Pancreas (tissue), 10 donors: ENCODE results near the gene ZNF672. TPM values are rescaled to one million over a fixed set of nuclear protein-coding genes. Genes with fewer than 3 reads are reported as not detected.

Experiments
- ATAC-seq, 4 donors: fragments of 200-7000 bp; cut with Tn5 transposase; one replicate each; pipeline versions ENCODE4 v1.8.0 to v1.9.1; 2020; ENCODE audit warnings: mild to moderate bottlenecking in 4 of 4, moderate library complexity in 4 of 4
- DNase-seq, 6 donors: peaks; one replicate each; pipeline ENCODE4 v3.0.0-alpha.2; 2020
- FAIRE-seq: peaks from 2 replicates; lab custom pipeline; 2012; peaks lifted over from hg19 to GRCh38; lab: Jason Lieb, UNC
- H3K27ac ChIP-seq, 4 donors: fragments of 200-600 bp; sonication (generic); 1 replicate in 3 of 4; 2 replicates in 1 of 4; pipeline versions ENCODE4 v1.5.0 to v1.8.0; 2020
- H3K27me3 ChIP-seq, 4 donors: fragments of 200-600 bp; one replicate each; pipeline ENCODE4 v1.8.0; 2021
- H3K36me3 ChIP-seq, 3 donors: fragments of 200-600 bp; sonication (generic) in 1 of 3; one replicate each; pipeline versions ENCODE4 v1.5.0 to v1.8.0; 2020 to 2021
- H3K4me1 ChIP-seq, 3 donors: fragments of 200-600 bp; one replicate each; pipeline ENCODE4 v1.8.0; 2021
- H3K4me3 ChIP-seq, 4 donors: fragments of 200-600 bp; sonication (generic) in 2 of 4; one replicate each; pipeline versions ENCODE4 v1.5.0 to v1.8.0; 2020 to 2021
- H3K9me3 ChIP-seq, 4 donors: fragments of 200-600 bp; one replicate each; pipeline ENCODE4 v1.8.0; 2021
- CTCF ChIP-seq, 4 donors: fragments of 200-600 bp; sonication (generic) in 3 of 4; IDR thresholded peaks; one replicate each; pipeline versions ENCODE4 v1.5.0 to v1.8.0; 2021; ENCODE audit warnings: antibody characterized with exemption in 4 of 4
- WGBS, 2 donors: extraction: QIAGEN DNeasy Blood & Tissue Kit; methylation state at CpG; one replicate each; pipeline ENCODE4 v1.1.7; 2013; 5-methylcytosine and 5-hydroxymethylcytosine counted together
- intact Hi-C, 3 donors: fragments of 100-400 bp; cut with DNase I; formaldehyde crosslinking; loops; one replicate each; pipeline versions ENCODE4 v1.11.1 to v1.14.2; 2022
- polyA plus RNA-seq, 2 donors: library from polyadenylated mRNA; stranded (reverse); fragments of 200-250 nt; gene quantifications; one replicate each; pipeline ENCODE4 v1.2.3, GENCODE V29; 2013
- total RNA-seq, 6 donors: library from RNA; stranded (reverse); fragmentation: NEBNext Ultra II Directional in 4 of 6; extraction: Animal tissue kit (Norgen Biotek cat#: 25700) in 4 of 6; gene quantifications; one replicate each; pipeline versions ENCODE4 v1.2.1 to v1.2.4, GENCODE V29; 2021 to 2023
- donor health status: healthy with polysubstance abuse.
- donor health status: DM: no; HTN: no; CAD: no; lungs with moderate emphysema.
- donor health status: DM: no; HTN: no; CAD: no.
- donor health status: control.
- donor health status: control.
- donor health status: Bipolar disorder and iron deficiency.
- donor health status: DM: yes; HTN: yes; CAD: no.
- donor health status: DM: no; HTN: no; CAD: no.
- donor health status: DM: no; HTN: no; CAD: no.
- donor health status: DM: yes; HTN: yes; CAD: no.

Gene ZNF672
- total and polyA plus RNA-seq, 8 donors, result 9.7 to 22.6 (median 15.1) TPM

GRCh38 chr1:248840946-248841345, 2.9 kb downstream of the ZNF672 start:
- no peak for ATAC-seq
- no peak for FAIRE-seq
- Histone ChIP-seq H3K36me3 (peaks cover 0 to 14% (median 0%) of the 10 kb centered on the region in 3 donors), H3K4me3 (no peak overlapping the region), H3K9me3 (no peaks in the 10 kb centered on the region), H3K27me3 (no peaks in the 10 kb centered on the region), H3K4me1 (peaks cover 5 to 17% (median 6%) of the 10 kb centered on the region in 3 donors), H3K27ac (no peak overlapping the region)
- 85 to 90% methylated on average over 4 of the region's 4 CpGs for WGBS, 2 donors
- DNase-seq, result no peak
- intact Hi-C loops, result no loop called here
- TF ChIP-seq CTCF (IDR thresholded peaks at IDR 0.05), result no peak

GRCh38 chr1:248841702-248842395, 3.8 kb downstream of the ZNF672 start:
- H3K27ac ChIP-seq, result no peak overlapping the region
- H3K27me3 ChIP-seq, result no peaks in the 10 kb centered on the region
- no peaks in the 10 kb centered on the region for H3K9me3 ChIP-seq
- H3K4me3 ChIP-seq, result no peak overlapping the region
- intact Hi-C loops, result no loop called here
- FAIRE-seq (no peak), ATAC-seq (no peak), DNase-seq (peak in 1 of 6 donors; percentile 46)
- peaks cover 0 to 22% (median 4%) of the 10 kb centered on the region in 3 donors for H3K36me3 ChIP-seq
- no peak for TF ChIP-seq CTCF (IDR thresholded peaks at IDR 0.05)
- peaks cover 5 to 17% (median 6%) of the 10 kb centered on the region in 3 donors for H3K4me1 ChIP-seq
- 57 to 62% methylated on average over 12 of the region's 12 CpGs for WGBS, 2 donors

- Histone ChIP-seq H3K27me3 (no peaks in the 10 kb centered on the region), H3K4me3 (no peak overlapping the region), H3K36me3 (peaks cover 1 to 32% (median 14%) of the 10 kb centered on the region in 3 donors), H3K4me1 (peaks cover 0 to 14% (median 5%) of the 10 kb centered on the region in 3 donors), H3K9me3 (no peaks in the 10 kb centered on the region), H3K27ac (no peak overlapping the region)
- DNase-seq (no peak), ATAC-seq (no peak), FAIRE-seq (no peak)
- intact Hi-C loops, result no loop called here
- TF ChIP-seq CTCF (IDR thresholded peaks at IDR 0.05), result no peak
- WGBS, 2 donors, result 87 to 90% methylated on average over 8 of the region's 8 CpGs
Observed at GRCh38 chr1:248842781-248843331, 4.8 kb downstream of the ZNF672 start.

- Histone ChIP-seq H3K36me3 (peaks cover 3 to 40% (median 20%) of the 10 kb centered on the region in 3 donors), H3K27ac (no peak overlapping the region), H3K9me3 (no peaks in the 10 kb centered on the region), H3K4me1 (peaks cover 0 to 14% (median 5%) of the 10 kb centered on the region in 3 donors), H3K4me3 (no peak overlapping the region), H3K27me3 (no peaks in the 10 kb centered on the region)
- TF ChIP-seq CTCF (IDR thresholded peaks at IDR 0.05), result no peak
- ATAC-seq (no peak), DNase-seq (no peak), FAIRE-seq (no peak)
- WGBS, 2 donors, result 76 to 80% methylated on average over 3 of the region's 3 CpGs
- intact Hi-C loops, result no loop called here
Observed at GRCh38 chr1:248843687-248844086, 5.7 kb downstream of the ZNF672 start.

- FAIRE-seq, result no peak
- Histone ChIP-seq H3K27me3 (no peaks in the 10 kb centered on the region), H3K4me3 (no peak overlapping the region), H3K9me3 (no peaks in the 10 kb centered on the region), H3K27ac (no peak overlapping the region), H3K4me1 (peaks cover 0 to 9% (median 1%) of the 10 kb centered on the region in 3 donors), H3K36me3 (peaks cover 3 to 42% (median 20%) of the 10 kb centered on the region in 3 donors)
- no peak for ATAC-seq
- no peak for TF ChIP-seq CTCF (IDR thresholded peaks at IDR 0.05)
- peak in 1 of 6 donors; percentile 4 for DNase-seq
- intact Hi-C loops, result no loop called here
- WGBS, 2 donors, result 85 to 91% methylated on average over 8 of the region's 8 CpGs
Observed at GRCh38 chr1:248844526-248844925, 6.5 kb downstream of the ZNF672 start.
